ENCODE measurements around the gene TMEM14C. TPM values are rescaled to one million over a fixed set of nuclear protein-coding genes. Genes with fewer than 3 reads are reported as not detected.

Gene TMEM14C
- total RNA-seq = 82.4 and 117 TPM in 2 replicates

DNA sequence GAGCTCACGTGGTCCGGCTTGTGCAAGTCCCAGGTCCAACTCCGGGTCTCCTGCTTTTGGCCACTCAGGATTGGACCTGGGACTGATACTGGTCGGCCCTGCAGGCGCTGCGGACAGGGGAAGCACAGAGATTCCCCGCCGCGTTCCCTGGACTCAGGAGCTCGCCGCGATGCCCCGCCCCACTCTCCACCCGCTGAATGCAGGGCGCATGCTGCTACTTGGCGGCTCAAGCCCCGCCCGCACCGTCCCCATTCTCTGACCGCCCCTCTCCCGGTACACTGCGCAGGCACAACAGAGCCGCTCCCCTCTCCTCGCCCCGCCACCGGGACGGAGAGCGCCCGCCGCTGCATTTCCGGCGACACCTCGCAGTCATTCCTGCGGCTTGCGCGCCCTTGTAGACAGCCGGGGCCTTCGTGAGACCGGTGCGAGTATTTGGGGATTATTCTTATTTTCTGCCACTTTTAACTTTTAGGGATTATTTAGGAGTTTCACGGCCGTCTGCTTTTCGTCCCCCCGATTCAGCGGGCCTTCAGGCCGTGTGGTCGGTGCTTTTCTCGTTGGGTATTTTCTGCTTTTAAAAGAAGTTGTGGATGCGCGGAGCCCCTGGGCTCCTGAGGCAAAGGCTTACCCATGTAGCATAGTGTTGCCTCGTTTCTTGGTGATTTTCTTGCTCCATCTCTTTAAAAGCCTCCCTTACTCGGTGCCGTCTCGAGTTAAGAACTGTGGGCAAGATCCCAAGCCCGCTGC lies at the start of gene TMEM14C:
Gene TMEM14C (plus strand): TSS at position 251 of the 747 bp plus-strand sequence. CDS start 1,544 bp downstream, outside the sequence.

DNA sequence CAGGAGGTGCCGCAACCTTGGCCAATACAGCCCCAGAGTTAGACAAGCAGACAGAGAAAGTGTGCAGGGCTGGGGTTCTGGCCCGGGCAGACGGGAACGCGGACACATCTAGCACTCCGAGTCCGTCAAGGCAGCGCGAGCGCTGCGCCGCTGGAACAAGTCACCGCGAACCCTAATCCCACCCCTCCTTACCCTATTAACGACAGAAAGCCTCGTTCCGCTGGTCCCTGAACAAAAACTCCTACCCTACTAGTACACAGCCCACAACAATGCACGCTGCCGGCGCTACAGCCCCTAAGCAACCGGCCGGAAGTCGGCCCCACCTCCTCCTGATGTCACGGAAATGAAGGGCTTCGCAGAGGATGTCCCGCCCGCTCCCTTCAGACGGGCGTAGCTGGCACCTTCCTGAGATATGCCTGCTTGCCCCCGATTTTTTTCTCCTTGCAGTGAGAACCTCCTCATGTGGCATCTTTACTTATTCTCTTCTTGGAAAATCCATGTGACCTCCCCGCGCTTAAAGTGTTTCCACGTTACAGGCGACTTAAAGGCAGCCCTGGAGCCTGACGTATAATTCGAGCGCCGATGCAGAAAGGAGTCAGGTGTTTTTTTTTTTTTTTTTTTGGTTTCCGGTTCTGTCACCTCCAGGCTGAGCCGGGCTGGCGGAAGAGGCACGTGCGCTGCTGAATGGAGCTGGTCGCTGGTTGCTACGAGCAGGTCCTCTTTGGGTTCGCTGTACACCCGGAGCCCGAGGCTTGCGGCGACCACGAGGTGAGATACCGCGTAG lies 28.4 kb upstream of the TMEM14C start, which contains the start of the genes C6orf52 and PAK1IP1:
Gene C6orf52 (minus strand): TSS at position 315 of the 784 bp plus-strand sequence. CDS start 7,066 bp downstream, outside the sequence.
Gene PAK1IP1 (plus strand): TSS at position 671 of the 784 bp plus-strand sequence. CDS start 14 bp downstream, at position 685.

DNA sequence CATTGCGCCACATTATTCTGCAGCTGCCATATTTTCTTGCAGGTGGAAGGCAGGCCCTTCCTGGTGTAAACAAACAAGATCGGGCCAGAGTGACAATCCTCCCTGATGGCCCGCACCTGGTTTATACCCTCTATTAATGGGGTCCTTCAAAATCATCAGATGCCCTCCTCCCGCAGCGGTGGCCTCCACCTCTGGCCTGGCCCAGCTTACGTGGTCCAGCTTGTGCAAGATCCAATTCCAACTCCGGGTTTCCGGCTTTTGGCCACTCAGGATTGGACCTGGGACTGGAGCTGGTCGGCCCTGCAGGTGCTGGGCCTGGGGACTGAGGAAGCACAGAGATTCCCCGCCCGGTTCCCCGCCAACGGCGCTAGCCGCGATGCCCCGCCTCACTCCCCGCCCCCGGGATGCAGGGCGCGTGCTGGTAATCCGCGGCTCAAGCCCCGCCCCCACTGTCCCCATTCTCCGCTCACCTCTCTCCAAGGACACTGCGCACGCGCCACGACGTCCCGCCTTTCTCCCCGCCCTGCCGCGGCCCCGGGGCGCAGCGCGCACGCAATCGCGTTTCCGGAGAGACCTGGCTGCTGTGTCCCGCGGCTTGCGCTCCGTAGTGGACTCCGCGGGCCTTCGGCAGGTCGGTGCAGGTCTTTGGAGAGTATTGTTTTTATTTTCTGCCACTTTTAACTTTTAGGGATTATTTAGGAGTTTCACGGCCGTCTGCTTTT lies 24.5 kb downstream of the TMEM14C start, which contains the start of gene TMEM14B:
Gene TMEM14B (plus strand): TSS at position 555 of the 722 bp plus-strand sequence. CDS start 1,441 bp downstream, outside the sequence.

Other genes with a start within 250 kb of the TMEM14C start
- 16.7 and 28.7 TPM in 2 replicates for gene GCNT2, start 201.7 kb upstream of the TMEM14C start, total RNA-seq
- gene C6orf52, start 28.5 kb upstream of the TMEM14C start, total RNA-seq = 1.4 and 2.1 TPM in 2 replicates
- 28.5 and 28.7 TPM in 2 replicates for gene PAK1IP1, start 28.1 kb upstream of the TMEM14C start, total RNA-seq
- gene TMEM14B, start 24.7 kb downstream of the TMEM14C start, total RNA-seq = 43.7 and 55.7 TPM in 2 replicates
- under 0.01 TPM in 1 of 2 replicates, not detected in the other for gene MAK, start 115.5 kb downstream of the TMEM14C start, total RNA-seq
- gene GCM2, start 159.0 kb downstream of the TMEM14C start, total RNA-seq = not detected in 2 replicates
- gene SYCP2L, start 164.0 kb downstream of the TMEM14C start, total RNA-seq = 0.85 and 2.4 TPM in 2 replicates